GM18505 (cell line): Measurements from ENCODE around the gene CSAG1.
"Not testable (repeated sequence)": the region's sequence is repeated elsewhere in the genome, so short reads cannot be mapped to it uniquely, and the experiment has no call there.

ENCODE experiments used
- ATAC-seq: cut with Tn5 transposase; IDR thresholded peaks from one replicate; pipeline ENCODE4 v1.9.1; 2021; ENCODE audit not compliant: unreplicated experiment
- POLR2A ChIP-seq: IDR thresholded peaks from 4 replicates; pipeline ENCODE4 v1.6.1; 2011; ENCODE audit warnings: borderline replicate concordance; ENCODE audit not compliant: insufficient read depth, insufficient read length; ENCODE audit errors: extremely low read depth

The CSAG1 gene

GRCh38 chrX:152725409-152725808, 8.1 kb downstream of the CSAG1 start:
- TF ChIP-seq POLR2A, result no peak
- no peak for ATAC-seq

GRCh38 chrX:152713815-152714787, 19.4 kb downstream of the CSAG1 start, which contains the start of gene MAGEA2B:
MAGEA2B (plus strand) TSS chrX:152714628; CDS start chrX:152717107, 2,479 bp downstream.
- not testable (repeated sequence) for ATAC-seq

- ATAC-seq, result not testable (repeated sequence)
These were observed 20.3 kb downstream of the CSAG1 start for GRCh38 chrX:152713195-152713594.

- not testable (repeated sequence) for ATAC-seq
These were observed 24.3 kb downstream of the CSAG1 start, which contains the start of gene CSAG2 for GRCh38 chrX:152709173-152709572. CSAG2 (minus strand) TSS chrX:152709273; CDS start chrX:152709112, 161 bp downstream.

- not testable (repeated sequence) for ATAC-seq
These were observed 27.0 kb downstream of the CSAG1 start for GRCh38 chrX:152706500-152706899.

GRCh38 chrX:152700390-152700789, 33.1 kb downstream of the CSAG1 start:
- ATAC-seq, result not testable (repeated sequence)

GRCh38 chrX:152697952-152698931, 35.3 kb downstream of the CSAG1 start, which contains the start of gene MAGEA3:
MAGEA3 (plus strand) TSS chrX:152698794; CDS start chrX:152700833, 2,039 bp downstream.
- ATAC-seq, result not testable (repeated sequence)

- peak; percentile 88 for ATAC-seq
These were observed 52.5 kb downstream of the CSAG1 start for GRCh38 chrX:152681012-152681411.
